Stimulated activated CD4-positive, alpha-beta T cell treated with anti-CD3 and anti-CD28 coated beads, Interleukin-4, amount 100 ng/mL, for 24 hours (primary cell): Measurements from ENCODE around the gene RUVBL1.
"Not testable (repeated sequence)": the region's sequence is repeated elsewhere in the genome, so short reads cannot be mapped to it uniquely, and the experiment has no call there.

ENCODE experiments used
- DNase-seq: peaks from one replicate; pipeline ENCODE4 v3.0.0-alpha.2; 2020

The RUVBL1 gene

GRCh38 chr3:128123538-128124368, at the start of gene RUVBL1:
TSS of gene RUVBL1 (minus strand) at chr3:128123812. CDS start at chr3:128123724, 88 bp downstream.
- DNase-seq: peak; percentile 98

GRCh38 chr3:128173200-128173599, 49.6 kb upstream of the RUVBL1 start:
- DNase-seq: no peak

- DNase-seq: no peak
Measured at GRCh38 chr3:128170866-128171516, 47.4 kb upstream of the RUVBL1 start.

GRCh38 chr3:128168836-128169235, 45.2 kb upstream of the RUVBL1 start:
- no peak for DNase-seq

GRCh38 chr3:128167973-128168674, 44.5 kb upstream of the RUVBL1 start:
- no peak for DNase-seq

- DNase-seq: no peak
Measured at GRCh38 chr3:128167646-128167972, 44.0 kb upstream of the RUVBL1 start.

- no peak for DNase-seq
Measured at GRCh38 chr3:128166971-128167453, 43.4 kb upstream of the RUVBL1 start.

GRCh38 chr3:128163432-128163831, 39.8 kb upstream of the RUVBL1 start:
- no peak for DNase-seq

- no peak for DNase-seq
Measured at GRCh38 chr3:128160661-128161060, 37.0 kb upstream of the RUVBL1 start.

GRCh38 chr3:128155616-128156360, 32.2 kb upstream of the RUVBL1 start:
- DNase-seq: no peak

GRCh38 chr3:128154354-128154753, 30.7 kb upstream of the RUVBL1 start:
- not testable (repeated sequence) for DNase-seq

GRCh38 chr3:128153156-128154041, 29.8 kb upstream of the RUVBL1 start, which contains the start of gene EEFSEC:
TSS of gene EEFSEC (plus strand) at chr3:128153481. CDS start at chr3:128153508, 27 bp downstream.
- DNase-seq: peak; percentile 88

GRCh38 chr3:128152419-128153155, 29.0 kb upstream of the RUVBL1 start:
- no peak for DNase-seq

- DNase-seq: no peak
Measured at GRCh38 chr3:128151758-128152274, 28.2 kb upstream of the RUVBL1 start.

- DNase-seq: no peak
Measured at GRCh38 chr3:128149650-128150049, 26.0 kb upstream of the RUVBL1 start.

- DNase-seq: no peak
Measured at GRCh38 chr3:128146201-128146600, 22.6 kb upstream of the RUVBL1 start.

GRCh38 chr3:128145279-128145678, 21.7 kb upstream of the RUVBL1 start:
- no peak for DNase-seq

- DNase-seq: no peak
Measured at GRCh38 chr3:128144512-128145187, 21.0 kb upstream of the RUVBL1 start.

- no peak for DNase-seq
Measured at GRCh38 chr3:128143496-128143895, 19.9 kb upstream of the RUVBL1 start.

- peak; percentile 35 for DNase-seq
Measured at GRCh38 chr3:128133273-128133883, 9.8 kb upstream of the RUVBL1 start.
